Hair follicular keratinocyte (primary cell): ENCODE measurements around the gene TNNI3. TPM values are rescaled to one million over a fixed set of nuclear protein-coding genes. Genes with fewer than 3 reads are reported as not detected.

Experiments
- total RNA-seq: library from RNA; depleted of rRNA; stranded (reverse); fragments of >200 nt; gene quantifications from 2 replicates; pipeline ENCODE4 v1.2.3, GENCODE V29; 2015

Gene TNNI3
- total RNA-seq, result 2.6 and 4.0 TPM in 2 replicates

GRCh38 chr19:55157064-55157908, at the start of gene TNNI3:
Gene TNNI3 (minus strand): TSS chr19:55157732. CDS start chr19:55157589, 143 bp downstream.

GRCh38 chr19:55179606-55180484, 22.3 kb upstream of the TNNI3 start, which contains the start of gene SYT5:
Gene SYT5 (minus strand): TSS chr19:55180289. CDS start chr19:55179041, 1,248 bp downstream.

GRCh38 chr19:55166530-55167268, 9.2 kb upstream of the TNNI3 start, which contains the start of gene DNAAF3:
Gene DNAAF3 (minus strand): TSS chr19:55166613. CDS start chr19:55166413, 200 bp downstream.

GRCh38 chr19:55149078-55150003, 8.2 kb downstream of the TNNI3 start, which contains the start of gene TNNT1:
Gene TNNT1 (minus strand): TSS chr19:55149206. CDS start chr19:55147157, 2,049 bp downstream.

GRCh38 chr19:55116859-55117662, 40.5 kb downstream of the TNNI3 start, which contains the start of gene PPP1R12C:
Gene PPP1R12C (minus strand): TSS chr19:55117637. CDS start chr19:55117543, 94 bp downstream.

Other genes with a start within 250 kb of the TNNI3 start
- not detected in 2 replicates for gene NLRP7, start 210.2 kb downstream of the TNNI3 start, total RNA-seq
- 35.5 and 39.8 TPM in 2 replicates for gene NLRP2, start 191.4 kb downstream of the TNNI3 start, total RNA-seq
- gene GP6, start 119.5 kb downstream of the TNNI3 start, total RNA-seq, result not detected in 2 replicates
- 9.1 and 24.5 TPM in 2 replicates for gene RDH13, start 94.6 kb downstream of the TNNI3 start, total RNA-seq
- gene EPS8L1, start 81.9 kb downstream of the TNNI3 start, total RNA-seq, result 28.7 and 45.1 TPM in 2 replicates
- 26.6 and 38.4 TPM in 2 replicates for gene PPP1R12C, start 40.1 kb downstream of the TNNI3 start, total RNA-seq
- gene TNNT1, start 8.5 kb downstream of the TNNI3 start, total RNA-seq, result 44.4 and 145 TPM in 2 replicates
- gene DNAAF3, start 8.9 kb upstream of the TNNI3 start, total RNA-seq, result 0.23 and 1.3 TPM in 2 replicates
- gene SYT5, start 22.6 kb upstream of the TNNI3 start, total RNA-seq, result 0.04 and 2.2 TPM in 2 replicates
- gene PTPRH, start 51.8 kb upstream of the TNNI3 start, total RNA-seq, result 0.08 and 0.57 TPM in 2 replicates
- 0.95 and 1.6 TPM in 2 replicates for gene TMEM86B, start 71.0 kb upstream of the TNNI3 start, total RNA-seq
- 33.8 and 38.8 TPM in 2 replicates for gene PPP6R1, start 101.3 kb upstream of the TNNI3 start, total RNA-seq
- gene HSPBP1, start 122.4 kb upstream of the TNNI3 start, total RNA-seq, result 41.6 and 79.3 TPM in 2 replicates
- gene BRSK1, start 126.3 kb upstream of the TNNI3 start, total RNA-seq, result 1.7 and 2.3 TPM in 2 replicates
- gene TMEM150B, start 167.6 kb upstream of the TNNI3 start, total RNA-seq, result not detected in 2 replicates
- 6.9 and 11.9 TPM in 2 replicates for gene KMT5C, start 182.1 kb upstream of the TNNI3 start, total RNA-seq
- gene COX6B2, start 197.0 kb upstream of the TNNI3 start, total RNA-seq, result 0.42 and 0.55 TPM in 2 replicates
- gene GARIN5B, start 205.5 kb upstream of the TNNI3 start, total RNA-seq, result not detected in 2 replicates
- 2.9 and 7.0 TPM in 2 replicates for gene IL11, start 212.7 kb upstream of the TNNI3 start, total RNA-seq
- not detected in 2 replicates for gene TMEM190, start 219.1 kb upstream of the TNNI3 start, total RNA-seq
- 11.9 and 16.4 TPM in 2 replicates for gene TMEM238, start 226.6 kb upstream of the TNNI3 start, total RNA-seq
- 297 and 300 TPM in 2 replicates for gene RPL28, start 228.2 kb upstream of the TNNI3 start, total RNA-seq